Measurements from ENCODE around the gene APRT. TPM values are rescaled to one million over a fixed set of nuclear protein-coding genes. Genes with fewer than 3 reads are reported as not detected.

APRT gene
- total and polyA plus RNA-seq, 2 of the 8 experiments (the other 6 are each of a cell fraction or from before 2014, with no cell fraction given): 221 to 267 TPM

GRCh38 chr16:88810912-88811768 is 588 bp downstream of the APRT start:
- ChIA-PET CTCF (ENCODE audit: partially characterized antibody) (interaction anchor here (0.6 to 5.7 kb wide), 18 partner anchors 10 to 362 kb away, joined by 3 to 29 read pairs (median 4); partner anchors contain the start of genes CDH15, GALNS and TRAPPC2L), POLR2A (ENCODE audit: partially characterized antibody) (interaction anchor here (0.8 to 8.1 kb wide), 23 partner anchors 8 to 391 kb away, joined by 3 to 77 read pairs (median 5); partner anchors contain the start of genes GALNS, IL17C, SLC22A31 and TRAPPC2L)
- H2BK20ac ChIP-seq (ENCODE audit: low read length): no peak overlapping the region
- no peak for DNase-seq (ENCODE audit: low read depth in 1 of 2, low spot score in 2 of 2)
- no peaks in the 10 kb centered on the region for H3K27me3 ChIP-seq (replicated peaks in 1 of 4; ENCODE audit: control insufficient read depth in 3 of 4, extremely low read depth in 1 of 4, insufficient read depth in 3 of 4, low read length in 3 of 4)
- H3K79me1 ChIP-seq (ENCODE audit: low read depth, low read length): peaks cover 6% of the 10 kb centered on the region; the same call in 1 of the 2 replicates
- H3K36me3 ChIP-seq (ENCODE audit: control insufficient read depth in 2 of 4, insufficient read depth in 4 of 4, low read length in 3 of 4): peaks cover 25 to 46% (median 33%) of the 10 kb centered on the region in 4 experiments
- peak overlapping the region; percentile 84 for H3K56ac ChIP-seq (replicated peaks; ENCODE audit: insufficient read length, low read depth, low read length)
- 5% methylated on average over 54 of the region's 65 CpGs; no CpG with 5 or more reads in 1 of the 2 experiments for WGBS, 2 experiments (ENCODE audit: extremely low coverage in 1 of 2, insufficient coverage in 1 of 2, insufficient read length in 1 of 2, insufficient replicate concordance in 2 of 2, low coverage in 1 of 2, low lambda C conversion rate in 2 of 2, missing lambda C conversion rate in 1 of 2)
- H3K4me1 ChIP-seq (replicated peaks in 1 of 4; ENCODE audit: control insufficient read depth in 3 of 4, insufficient read depth in 4 of 4, low read length in 3 of 4): peaks cover 0 to 11% (median 4%) of the 10 kb centered on the region in 4 experiments; a peak in 5 of 7 replicates
- H3K14ac ChIP-seq (ENCODE audit: insufficient read length): no peak overlapping the region
- H3K4ac ChIP-seq (replicated peaks; ENCODE audit: insufficient read length, low read depth, low read length): peak overlapping the region; percentile 99
- H2AFZ ChIP-seq (ENCODE audit: low read length): no peak overlapping the region
- no peak overlapping the region for H2BK15ac ChIP-seq (ENCODE audit: low read length)
- H3K9me3 ChIP-seq (ENCODE audit: insufficient read depth in 2 of 2, low read depth in 1 of 2, low read length in 1 of 2): no peaks in the 10 kb centered on the region
- peaks cover 10% of the 10 kb centered on the region for H3K23me2 ChIP-seq (ENCODE audit: low read depth, low read length)
- peak overlapping the region; percentile 96 for H3K18ac ChIP-seq (ENCODE audit: extremely low read depth, low read length)
- peak overlapping the region; percentile 74 for H3K27ac ChIP-seq (ENCODE audit: low read depth, low read length)
- FAIRE-seq: no peak
- H2BK120ac ChIP-seq (replicated peaks; ENCODE audit: low read depth, low read length): no peak overlapping the region
- H4K20me1 ChIP-seq (replicated peaks in 1 of 2; ENCODE audit: control insufficient read depth in 1 of 2, insufficient read depth in 2 of 2, low read length in 2 of 2): peaks cover 26 to 35% of the 10 kb centered on the region in 2 experiments
- H4K91ac ChIP-seq (replicated peaks; ENCODE audit: insufficient read length, low read length): peak overlapping the region; percentile 96
- H3K4me3 ChIP-seq (ENCODE audit: extremely low read depth in 1 of 4, insufficient read depth in 2 of 4, low read depth in 3 of 4, low read length in 4 of 4): peak overlapping the region; percentile 67 to 86 (median 82)
- peak overlapping the region; percentile 82 to 90 for H3K4me2 ChIP-seq (ENCODE audit: insufficient read depth in 1 of 2, low read depth in 2 of 2, low read length in 2 of 2)
- H2AK5ac ChIP-seq (ENCODE audit: low read depth, low read length): no peak overlapping the region
- H3K9ac ChIP-seq (replicated peaks in 1 of 4; ENCODE audit: extremely low read depth in 1 of 4, low read depth in 3 of 4, low read length in 3 of 4): peak overlapping the region; percentile 84 to 93 (median 86)
- H2BK12ac ChIP-seq (ENCODE audit: low read depth, low read length): no peak overlapping the region; the same call in 1 of the 2 replicates
- peak overlapping the region; percentile 98 for H4K8ac ChIP-seq (ENCODE audit: extremely low read depth, insufficient read depth, low read length)
- peaks cover 0 to 20% of the 10 kb centered on the region in 2 experiments; a peak in 2 of 4 replicates for H3K79me2 ChIP-seq (ENCODE audit: control insufficient read depth in 1 of 2, insufficient read depth in 2 of 2, low read length in 2 of 2)
- no peak overlapping the region for H3K23ac ChIP-seq (ENCODE audit: insufficient read length)
- H2BK5ac ChIP-seq (ENCODE audit: low read depth, low read length): peak overlapping the region; percentile 93; the same call in 1 of the 2 replicates
- H4K5ac ChIP-seq (ENCODE audit: insufficient read length, low read depth, low read length): peak overlapping the region; percentile 87
- TF ChIP-seq BACH1 (IDR thresholded peaks at IDR 0.05; ENCODE audit: low read length): no peak
- TF ChIP-seq POU5F1 (IDR thresholded peaks at IDR 0.05; ENCODE audit: low read depth, low read length): no peak
- no peak for TF ChIP-seq CTBP2 (IDR thresholded peaks at IDR 0.05; ENCODE audit: borderline replicate concordance, insufficient read depth, insufficient read length, low read length)
- TF ChIP-seq EGR1 (IDR thresholded peaks at IDR 0.05; ENCODE audit: borderline replicate concordance, low read depth, low read length): no peak
- no peak for TF ChIP-seq HDAC2 (IDR thresholded peaks at IDR 0.05; ENCODE audit: borderline replicate concordance in 1 of 2, low read depth in 2 of 2, low read length in 2 of 2)
- TF ChIP-seq SUZ12 (IDR thresholded peaks at IDR 0.05; ENCODE audit: low read length): no peak
- TF ChIP-seq RXRA (IDR thresholded peaks at IDR 0.05; ENCODE audit: insufficient read depth, low read depth, low read length): no peak
- no peak for TF ChIP-seq JUN (IDR thresholded peaks at IDR 0.05; ENCODE audit: low read depth, low read length)
- TF ChIP-seq MAFK (IDR thresholded peaks at IDR 0.05; ENCODE audit: low read depth, low read length): no peak
- TF ChIP-seq SIN3A (conservative IDR thresholded peaks at IDR 0.05 in 1 of 2, IDR thresholded peaks at IDR 0.05 in 1 of 2; ENCODE audit: low read depth in 1 of 2, low read length in 2 of 2): peak in 1 of 2 experiments; percentile 52; a peak in 1 of 4 replicates

Measured in H1 (cell line).